GM19467 (cell line): ENCODE results near the gene TSPAN5.

ENCODE experiments used
- ATAC-seq: cut with Tn5 transposase; IDR thresholded peaks from one replicate; pipeline ENCODE4 v1.9.1; 2021; ENCODE audit warnings: mild to moderate bottlenecking, moderate library complexity; ENCODE audit not compliant: unreplicated experiment

The TSPAN5 gene

GRCh38 chr4:98601708-98602107, 56.7 kb downstream of the TSPAN5 start:
- ATAC-seq = no peak

- ATAC-seq = no peak
These were observed 58.7 kb downstream of the TSPAN5 start for GRCh38 chr4:98599617-98600205.

- no peak for ATAC-seq
These were observed 71.5 kb downstream of the TSPAN5 start for GRCh38 chr4:98586962-98587354.

- no peak for ATAC-seq
These were observed 72.0 kb downstream of the TSPAN5 start for GRCh38 chr4:98586291-98586961.

GRCh38 chr4:98585596-98585995, 72.8 kb downstream of the TSPAN5 start:
- ATAC-seq = no peak

GRCh38 chr4:98584265-98584664, 74.1 kb downstream of the TSPAN5 start:
- no peak for ATAC-seq

- no peak for ATAC-seq
These were observed 75.1 kb downstream of the TSPAN5 start for GRCh38 chr4:98583265-98583664.

GRCh38 chr4:98581126-98581525, 77.3 kb downstream of the TSPAN5 start:
- no peak for ATAC-seq

GRCh38 chr4:98577956-98578355, 80.5 kb downstream of the TSPAN5 start:
- no peak for ATAC-seq

- ATAC-seq = no peak
These were observed 83.6 kb downstream of the TSPAN5 start for GRCh38 chr4:98574816-98575215.

- no peak for ATAC-seq
These were observed 84.6 kb downstream of the TSPAN5 start for GRCh38 chr4:98573791-98574190.

GRCh38 chr4:98572697-98573096, 85.7 kb downstream of the TSPAN5 start:
- no peak for ATAC-seq

- ATAC-seq = no peak
These were observed 87.1 kb downstream of the TSPAN5 start for GRCh38 chr4:98571161-98571786.

GRCh38 chr4:98570151-98570797, 88.1 kb downstream of the TSPAN5 start:
- ATAC-seq = no peak

GRCh38 chr4:98568941-98569663, 89.3 kb downstream of the TSPAN5 start:
- ATAC-seq = no peak

- no peak for ATAC-seq
These were observed 90.8 kb downstream of the TSPAN5 start for GRCh38 chr4:98567611-98568010.

- no peak for ATAC-seq
These were observed 91.9 kb downstream of the TSPAN5 start for GRCh38 chr4:98566361-98567008.

GRCh38 chr4:98565681-98566301, 92.6 kb downstream of the TSPAN5 start:
- ATAC-seq = no peak

GRCh38 chr4:98564852-98565251, 93.6 kb downstream of the TSPAN5 start:
- no peak for ATAC-seq

GRCh38 chr4:98560321-98560720, 98.1 kb downstream of the TSPAN5 start:
- no peak for ATAC-seq
